Liver (tissue), 3 donors: ENCODE results near the gene GTPBP10.
"Not testable (repeated sequence)": the region's sequence is repeated elsewhere in the genome, so short reads cannot be mapped to it uniquely, and the experiment has no call there.

Source experiments
- CTCF ChIP-seq: fragments of 150-350 bp; IDR thresholded peaks from 2 replicates; pipeline ENCODE4 v1.5.1; 2017; ENCODE audit warnings: improper control_type of control experiment, low read depth, low read length; ENCODE audit not compliant: missing input control
- HNF4A ChIP-seq, 2 donors: conservative IDR thresholded peaks; 2 replicates each; pipeline ENCODE4 v1.6.1; 2016; ENCODE audit warnings: antibody characterized with exemption in 2 of 2, mild to moderate bottlenecking in 2 of 2
- HNF4G ChIP-seq: IDR thresholded peaks from 2 replicates; pipeline ENCODE4 v1.6.1; 2016; ENCODE audit warnings: antibody characterized with exemption
- MAX ChIP-seq: IDR thresholded peaks from 2 replicates; pipeline ENCODE4 v1.6.1; 2016; ENCODE audit warnings: antibody characterized with exemption
- RAD21 ChIP-seq, 2 donors: IDR thresholded peaks; 2 replicates each; pipeline ENCODE4 v1.6.1; 2016; ENCODE audit warnings: antibody characterized with exemption in 2 of 2, mild to moderate bottlenecking in 2 of 2
- REST ChIP-seq: IDR thresholded peaks from 2 replicates; pipeline ENCODE4 v1.6.1; 2016; ENCODE audit warnings: antibody characterized with exemption, mild to moderate bottlenecking
- RXRA ChIP-seq, 2 donors: IDR thresholded peaks; 2 replicates each; pipeline ENCODE4 v1.6.1; 2017 to 2018; ENCODE audit warnings: antibody characterized with exemption in 2 of 2, mild to moderate bottlenecking in 1 of 2
- TAF1 ChIP-seq: conservative IDR thresholded peaks from 2 replicates; pipeline ENCODE4 v1.6.1; 2016; ENCODE audit warnings: antibody characterized with exemption, mild to moderate bottlenecking
- YY1 ChIP-seq: IDR thresholded peaks from 2 replicates; pipeline ENCODE4 v1.6.1; 2016; ENCODE audit warnings: antibody characterized with exemption, mild to moderate bottlenecking
- donor health status: healthy.
- donor health status: healthy.

- TF ChIP-seq CTCF; TAF1; RXRA (IDR thresholded peaks at IDR 0.05); MAX; REST; YY1; HNF4G; HNF4A (conservative IDR thresholded peaks at IDR 0.05); RAD21 (IDR thresholded peaks at IDR 0.05): not testable (repeated sequence)
Measured at GRCh38 chr7:90350032-90350431, 3.5 kb downstream of the GTPBP10 start.
